Activated CD4-positive, alpha-beta memory T cell treated with anti-CD3 and anti-CD28 coated beads, Interleukin-2, amount 10 ng/mL, durations not matched to agents 7 days and 5 days (primary cell): Measurements from ENCODE around the gene SRGAP1. TPM values are rescaled to one million over a fixed set of nuclear protein-coding genes. Genes with fewer than 3 reads are reported as not detected.

ENCODE experiments used
- CTCF ChIA-PET: fragments of 350-600 bp; sonication (Branson Sonifier 250); formaldehyde crosslinking; loops from one replicate; lab custom pipeline; 2021; ENCODE audit warnings: antibody characterized with exemption, inconsistent platforms; lab: Charles Lee
- POLR2A ChIA-PET: fragments of 350-600 bp; sonication (Branson Sonifier 250); formaldehyde crosslinking; loops from one replicate; lab custom pipeline; 2021; ENCODE audit warnings: antibody characterized with exemption; lab: Charles Lee
- DNase-seq: peaks from one replicate; pipeline ENCODE4 v3.0.0-alpha.2; 2020
- H3K27ac Mint-ChIP-seq: one replicate; pipeline ENCODE4 v1.8.0; 2021; ENCODE audit warnings: mild to moderate bottlenecking, mixed read lengths
- H3K27me3 Mint-ChIP-seq: one replicate; pipeline ENCODE4 v1.8.0; 2021; ENCODE audit warnings: mixed read lengths
- H3K36me3 Mint-ChIP-seq: one replicate; pipeline ENCODE4 v1.8.0; 2021; ENCODE audit warnings: low read depth, mixed read lengths
- H3K4me1 Mint-ChIP-seq: one replicate; pipeline ENCODE4 v1.8.0; 2021; ENCODE audit warnings: mixed read lengths
- H3K4me3 Mint-ChIP-seq: one replicate; pipeline ENCODE4 v1.8.0; 2021; ENCODE audit warnings: mild to moderate bottlenecking, mixed read lengths
- H3K9me3 Mint-ChIP-seq: one replicate; pipeline ENCODE4 v1.8.0; 2021; ENCODE audit warnings: mixed read lengths
- total RNA-seq, 2 experiments: library from RNA; stranded (reverse); gene quantifications; one replicate each; pipeline ENCODE4 v1.2.3, GENCODE V29; 2021

Gene SRGAP1
- total RNA-seq, 2 experiments from 2014 or later, result not detected

- no peaks in the 10 kb centered on the region for H3K9me3 Mint-ChIP-seq
- POLR2A ChIA-PET, result no interaction called here
These were observed 40.9 kb downstream of the SRGAP1 start for GRCh38 chr12:63885401-63885800.

DNA sequence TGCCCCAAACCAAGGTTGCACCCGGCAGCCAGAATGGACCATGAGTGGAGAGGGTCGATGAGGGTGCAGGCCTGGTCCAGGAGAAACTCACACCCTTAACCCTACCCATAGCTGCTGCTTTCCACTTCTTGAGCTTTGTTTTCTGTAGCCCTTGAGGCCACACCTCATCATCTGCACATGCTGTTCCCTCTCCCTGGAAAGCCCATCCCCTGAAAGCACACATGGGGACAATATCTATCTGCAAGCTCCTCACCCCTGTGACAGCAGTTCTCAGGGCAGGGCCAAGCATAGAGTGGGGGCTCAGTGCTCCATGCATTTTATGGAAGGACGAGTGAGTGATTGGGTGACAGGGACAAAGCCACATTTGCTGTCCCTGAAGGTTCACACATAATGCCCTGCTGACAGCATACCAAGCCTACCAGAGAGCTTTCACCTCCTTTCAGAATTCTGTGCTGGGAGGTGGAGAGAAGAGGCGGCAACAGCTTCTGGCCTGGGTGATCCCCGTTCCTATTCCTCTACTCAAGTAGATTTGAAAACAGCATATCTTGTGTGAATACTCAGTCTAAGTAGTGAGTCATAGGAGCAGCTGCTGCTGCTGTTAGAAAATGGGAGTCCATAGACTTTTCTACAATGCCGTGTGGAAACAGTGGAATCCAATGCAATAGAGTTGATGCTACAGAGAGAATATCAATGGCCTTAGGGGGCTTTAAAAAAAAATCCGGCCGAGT lies 44.6 kb downstream of the SRGAP1 start:
- H3K4me1 Mint-ChIP-seq, result no peaks in the 10 kb centered on the region
- H3K9me3 Mint-ChIP-seq, result no peaks in the 10 kb centered on the region
- CTCF ChIA-PET, result no interaction called here
- H3K27ac Mint-ChIP-seq, result no peak overlapping the region
- no peaks in the 10 kb centered on the region for H3K36me3 Mint-ChIP-seq
- POLR2A ChIA-PET, result no interaction called here
- H3K27me3 Mint-ChIP-seq, result no peaks in the 10 kb centered on the region
- no peak for DNase-seq
- no peak overlapping the region for H3K4me3 Mint-ChIP-seq

More at GRCh38 chr12:63885401-63885800, 40.9 kb downstream of the SRGAP1 start:
- no peaks in the 10 kb centered on the region for H3K4me1 Mint-ChIP-seq
- H3K27me3 Mint-ChIP-seq, result no peaks in the 10 kb centered on the region
- CTCF ChIA-PET, result no interaction called here
- H3K27ac Mint-ChIP-seq, result no peak overlapping the region
- no peak for DNase-seq
- H3K4me3 Mint-ChIP-seq, result no peak overlapping the region
- no peaks in the 10 kb centered on the region for H3K36me3 Mint-ChIP-seq

DNA sequence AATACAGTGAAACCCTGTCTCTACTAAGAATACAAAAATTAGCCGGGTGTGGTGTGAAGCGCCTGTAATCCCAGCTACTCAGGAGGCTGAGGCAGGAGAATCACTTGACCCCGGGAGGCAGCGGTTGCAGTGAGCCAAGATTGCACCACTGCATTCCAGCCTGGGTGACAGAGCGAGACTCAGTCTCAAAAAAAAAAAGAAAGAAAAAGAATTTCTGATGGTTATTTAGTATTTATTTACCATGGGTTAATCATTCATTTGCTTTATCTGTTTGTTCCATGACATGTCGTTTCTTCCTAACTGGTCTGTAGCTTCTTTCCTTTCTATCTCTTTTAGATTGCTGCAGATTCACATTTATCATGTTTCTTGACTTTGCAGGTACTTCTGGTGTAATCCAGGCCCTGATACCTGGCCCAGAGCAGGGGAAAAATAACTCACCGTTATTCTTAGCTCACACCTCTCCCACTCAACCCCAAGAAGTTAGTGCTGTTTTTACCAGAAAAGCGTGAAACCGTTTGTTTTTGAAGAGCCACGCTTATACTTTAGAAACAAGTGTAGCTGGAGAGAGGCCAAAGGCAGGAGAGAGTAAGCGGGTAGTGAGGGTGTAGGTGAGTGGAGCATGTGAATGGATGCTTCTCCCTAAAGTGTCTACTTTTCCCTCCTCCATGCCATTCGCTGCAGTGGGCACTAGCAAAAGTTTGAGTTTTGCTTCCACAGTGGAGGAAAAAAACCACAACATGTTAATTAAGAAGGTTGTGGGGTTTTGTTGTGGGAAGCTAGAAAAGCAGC lies 45.4 kb downstream of the SRGAP1 start:
- no peak overlapping the region for H3K27ac Mint-ChIP-seq
- no peaks in the 10 kb centered on the region for H3K27me3 Mint-ChIP-seq
- ChIA-PET POLR2A (no interaction called here), CTCF (interaction anchor here (0.8 kb wide), 1 partner anchor 16 kb away, joined by 3 read pairs; no protein-coding TSS in a partner anchor)
- H3K9me3 Mint-ChIP-seq, result no peaks in the 10 kb centered on the region
- no peak overlapping the region for H3K4me3 Mint-ChIP-seq
- H3K4me1 Mint-ChIP-seq, result no peaks in the 10 kb centered on the region
- no peak for DNase-seq
- H3K36me3 Mint-ChIP-seq, result no peaks in the 10 kb centered on the region

DNA sequence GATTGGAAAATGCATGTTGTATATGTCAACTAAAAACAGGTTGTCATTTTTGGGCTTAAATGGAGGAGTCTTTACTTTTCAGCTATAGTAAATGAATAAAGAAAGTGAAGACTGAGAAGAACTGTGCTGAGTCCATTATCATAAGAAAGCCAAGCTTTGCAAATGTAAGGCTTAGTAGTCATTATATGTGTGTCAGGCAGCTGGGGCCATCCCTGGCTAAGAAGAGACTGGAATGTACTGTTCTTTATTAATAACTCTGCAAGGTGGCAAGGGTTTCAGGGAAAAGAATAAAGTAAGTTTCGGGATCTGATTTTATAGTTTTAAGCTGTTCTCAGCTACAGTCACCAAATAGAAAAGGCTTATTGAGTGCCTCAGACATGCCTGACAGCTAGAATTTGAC lies 48.7 kb downstream of the SRGAP1 start:
- no peak for DNase-seq
- no peak overlapping the region for H3K4me3 Mint-ChIP-seq
- ChIA-PET CTCF (no interaction called here), POLR2A (no interaction called here)
- H3K27ac Mint-ChIP-seq, result no peak overlapping the region
- no peaks in the 10 kb centered on the region for H3K36me3 Mint-ChIP-seq
- peaks cover 5% of the 10 kb centered on the region for H3K27me3 Mint-ChIP-seq
- H3K4me1 Mint-ChIP-seq, result peaks cover 5% of the 10 kb centered on the region
- no peaks in the 10 kb centered on the region for H3K9me3 Mint-ChIP-seq

DNA sequence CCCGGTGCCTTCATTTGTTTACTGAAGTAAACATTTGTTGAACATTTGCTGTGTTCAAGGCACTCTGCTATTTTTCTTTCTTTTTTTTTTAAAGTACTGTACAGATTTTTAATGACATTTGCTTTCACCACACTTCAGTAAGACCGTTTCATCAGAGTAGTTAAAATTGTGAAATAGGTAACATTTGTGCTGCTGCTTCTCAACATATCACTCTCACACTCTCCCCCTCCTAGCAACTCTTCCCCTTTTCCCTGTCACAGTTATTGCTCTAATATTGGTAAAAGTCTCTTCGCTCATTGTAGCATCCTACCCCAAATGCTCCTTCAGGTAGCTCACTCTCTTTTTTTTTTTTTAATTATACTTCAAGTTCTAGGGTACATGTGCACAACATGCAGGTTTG lies 49.6 kb downstream of the SRGAP1 start:
- Mint-ChIP-seq H3K4me1 (peaks cover 5% of the 10 kb centered on the region), H3K4me3 (no peak overlapping the region), H3K27ac (no peak overlapping the region), H3K36me3 (no peaks in the 10 kb centered on the region), H3K9me3 (no peaks in the 10 kb centered on the region), H3K27me3 (peaks cover 5% of the 10 kb centered on the region)
- POLR2A ChIA-PET, result no interaction called here
- DNase-seq, result no peak
- CTCF ChIA-PET, result no interaction called here

DNA sequence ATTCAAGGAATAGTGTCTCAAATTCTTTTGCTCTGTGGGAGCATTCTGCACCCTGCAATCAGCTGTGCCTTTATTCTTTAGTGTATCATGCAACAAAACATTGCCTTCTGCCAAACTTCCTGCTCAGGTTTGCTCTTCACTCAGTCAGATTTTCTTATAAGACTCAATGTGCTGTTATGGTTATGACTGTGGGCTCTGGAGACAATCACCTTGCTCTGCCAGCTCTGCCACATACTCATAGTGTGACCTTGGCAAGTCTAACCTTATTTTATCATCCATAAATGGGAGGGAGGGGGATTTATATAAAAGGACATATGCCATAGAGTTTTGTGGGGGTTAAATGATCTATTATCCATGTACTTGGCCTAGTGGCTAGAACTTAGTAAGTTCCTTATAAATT lies 51.3 kb downstream of the SRGAP1 start:
- DNase-seq, result no peak
- Mint-ChIP-seq H3K27me3 (peaks cover 5% of the 10 kb centered on the region), H3K9me3 (no peaks in the 10 kb centered on the region), H3K27ac (no peak overlapping the region), H3K36me3 (no peaks in the 10 kb centered on the region), H3K4me1 (peaks cover 5% of the 10 kb centered on the region), H3K4me3 (no peak overlapping the region)
- POLR2A ChIA-PET, result no interaction called here
- CTCF ChIA-PET, result no interaction called here

DNA sequence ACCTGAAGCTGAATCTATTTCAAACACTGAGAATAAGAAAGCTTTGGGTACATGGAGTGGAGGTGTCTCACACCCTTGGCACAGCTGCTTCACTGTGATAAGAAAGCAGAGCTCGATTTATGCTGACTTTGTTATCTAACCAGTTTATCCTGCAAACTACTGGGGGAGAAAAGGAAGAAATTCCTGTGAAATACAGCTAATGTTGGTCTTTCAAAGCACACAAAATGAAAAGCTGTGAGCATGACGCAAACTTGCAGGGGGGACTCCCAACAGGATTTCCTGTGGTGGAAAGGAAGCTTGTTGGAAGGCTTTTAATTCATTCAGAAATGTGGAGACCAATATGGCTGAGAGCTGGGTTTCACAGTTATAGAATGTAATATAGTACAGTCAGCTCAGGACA lies 53.4 kb downstream of the SRGAP1 start:
- POLR2A ChIA-PET, result no interaction called here
- H3K27me3 Mint-ChIP-seq, result peaks cover 7% of the 10 kb centered on the region
- H3K4me1 Mint-ChIP-seq, result peaks cover 5% of the 10 kb centered on the region
- no peaks in the 10 kb centered on the region for H3K36me3 Mint-ChIP-seq
- CTCF ChIA-PET, result interaction anchor here (0.8 kb wide), 1 partner anchor 22 kb away, joined by 3 read pairs; no protein-coding TSS in a partner anchor
- no peak overlapping the region for H3K27ac Mint-ChIP-seq
- no peaks in the 10 kb centered on the region for H3K9me3 Mint-ChIP-seq
- H3K4me3 Mint-ChIP-seq, result no peak overlapping the region
- no peak for DNase-seq

DNA sequence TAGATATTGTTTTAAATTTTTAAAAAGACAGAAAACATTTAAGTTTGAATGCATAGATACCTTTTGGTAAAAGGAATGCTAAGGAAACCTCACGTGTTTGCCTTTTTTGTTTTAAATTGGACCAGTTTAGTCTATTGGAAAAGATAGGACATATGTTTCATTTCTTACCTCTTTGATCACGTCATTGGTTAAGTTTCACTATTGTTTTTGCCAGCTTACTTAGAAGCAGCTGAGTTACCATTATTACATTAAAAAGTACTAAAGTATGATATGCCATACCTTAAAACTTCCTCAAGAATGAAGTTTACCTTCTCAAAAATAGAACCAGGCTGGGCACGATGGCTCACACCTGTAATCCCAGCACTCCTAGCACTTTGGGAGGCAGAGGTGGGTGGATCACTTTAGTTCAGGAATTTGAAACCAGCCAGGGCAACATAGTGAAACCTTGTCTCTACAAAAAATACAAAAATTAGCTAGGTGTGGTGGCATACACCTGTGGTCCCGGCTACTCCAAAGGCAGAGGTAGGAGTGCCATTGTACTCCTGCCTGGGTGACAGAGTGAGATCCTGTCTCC lies 54.4 kb downstream of the SRGAP1 start:
- ChIA-PET POLR2A (no interaction called here), CTCF (no interaction called here)

DNA sequence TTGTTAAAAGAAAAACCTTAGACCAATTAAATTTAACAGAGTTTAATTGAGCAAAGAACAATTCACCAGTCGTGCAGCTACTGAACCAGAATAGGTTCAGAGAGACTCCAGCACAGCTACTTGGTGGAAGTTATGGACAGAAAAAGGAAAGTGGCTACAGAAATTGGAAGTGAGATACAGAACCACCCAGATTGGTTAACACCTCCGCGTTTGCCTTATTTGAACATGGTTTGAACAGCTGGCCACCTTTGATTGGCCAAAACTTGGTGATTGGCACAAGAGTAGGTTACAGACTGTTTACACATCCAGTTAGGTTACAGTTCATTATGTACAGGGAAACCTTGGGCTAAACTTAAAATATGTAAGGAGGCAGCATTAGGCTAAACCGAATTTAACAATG lies 54.9 kb downstream of the SRGAP1 start:
- ChIA-PET CTCF (no interaction called here), POLR2A (no interaction called here)
- no peak overlapping the region for H3K27ac Mint-ChIP-seq
- DNase-seq, result no peak
- no peaks in the 10 kb centered on the region for H3K36me3 Mint-ChIP-seq
- peaks cover 7% of the 10 kb centered on the region for H3K27me3 Mint-ChIP-seq
- no peak overlapping the region for H3K4me3 Mint-ChIP-seq
- H3K4me1 Mint-ChIP-seq, result peaks cover 5% of the 10 kb centered on the region
- H3K9me3 Mint-ChIP-seq, result no peaks in the 10 kb centered on the region

More for the DNA sequence above, 54.4 kb downstream of the SRGAP1 start:
- peaks cover 7% of the 10 kb centered on the region for H3K27me3 Mint-ChIP-seq
- H3K36me3 Mint-ChIP-seq, result no peaks in the 10 kb centered on the region
- no peak for DNase-seq
- no peak overlapping the region for H3K4me3 Mint-ChIP-seq
- peaks cover 5% of the 10 kb centered on the region for H3K4me1 Mint-ChIP-seq
- H3K9me3 Mint-ChIP-seq, result no peaks in the 10 kb centered on the region
- no peak overlapping the region for H3K27ac Mint-ChIP-seq

GRCh38 chr12:63900922-63901793 lies 56.7 kb downstream of the SRGAP1 start:
- Mint-ChIP-seq H3K4me1 (peaks cover 5% of the 10 kb centered on the region), H3K27ac (no peak overlapping the region), H3K4me3 (no peak overlapping the region), H3K27me3 (peaks cover 7% of the 10 kb centered on the region), H3K36me3 (no peaks in the 10 kb centered on the region), H3K9me3 (no peaks in the 10 kb centered on the region)
- CTCF ChIA-PET, result no interaction called here
- DNase-seq, result no peak
- POLR2A ChIA-PET, result no interaction called here

DNA sequence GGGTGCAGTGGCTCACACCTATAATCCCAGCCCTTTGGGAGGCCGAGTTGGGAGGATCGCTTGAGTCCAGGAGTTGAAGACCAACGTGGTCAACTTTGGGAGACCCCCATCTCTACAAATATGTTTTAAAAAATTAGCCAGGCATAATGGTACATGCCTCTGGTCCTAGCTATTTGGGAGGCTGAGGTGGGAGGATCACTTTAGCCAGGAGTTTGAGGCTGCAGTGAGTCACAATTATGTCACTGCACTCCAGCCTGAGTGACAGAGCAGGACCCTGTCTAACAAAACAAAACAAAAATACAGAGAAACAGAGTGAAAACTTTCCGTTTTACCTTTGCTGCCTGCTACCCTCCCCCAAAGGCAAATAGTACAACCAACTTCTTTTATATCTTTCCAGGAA lies 60.2 kb downstream of the SRGAP1 start:
- Mint-ChIP-seq H3K27me3 (peaks cover 3% of the 10 kb centered on the region), H3K36me3 (no peaks in the 10 kb centered on the region), H3K4me3 (no peak overlapping the region), H3K9me3 (peaks cover 2% of the 10 kb centered on the region), H3K4me1 (no peaks in the 10 kb centered on the region), H3K27ac (no peak overlapping the region)
- DNase-seq, result no peak
- CTCF ChIA-PET, result no interaction called here
- POLR2A ChIA-PET, result no interaction called here

GRCh38 chr12:63905544-63905943 lies 61.0 kb downstream of the SRGAP1 start:
- H3K27ac Mint-ChIP-seq, result no peak overlapping the region
- no peak overlapping the region for H3K4me3 Mint-ChIP-seq
- H3K27me3 Mint-ChIP-seq, result peaks cover 3% of the 10 kb centered on the region
- DNase-seq, result no peak
- CTCF ChIA-PET, result interaction anchor here (1.1 kb wide), 1 partner anchor 15 kb away, joined by 3 read pairs; no protein-coding TSS in a partner anchor
- POLR2A ChIA-PET, result no interaction called here
- peaks cover 2% of the 10 kb centered on the region for H3K9me3 Mint-ChIP-seq
- no peaks in the 10 kb centered on the region for H3K4me1 Mint-ChIP-seq
- no peaks in the 10 kb centered on the region for H3K36me3 Mint-ChIP-seq
